ENCODE results near the gene PCED1B.

GRCh38 chr12:47067771-47068431 is 11.5 kb upstream of the PCED1B start:
- TF ChIP-seq, protein P1, sequence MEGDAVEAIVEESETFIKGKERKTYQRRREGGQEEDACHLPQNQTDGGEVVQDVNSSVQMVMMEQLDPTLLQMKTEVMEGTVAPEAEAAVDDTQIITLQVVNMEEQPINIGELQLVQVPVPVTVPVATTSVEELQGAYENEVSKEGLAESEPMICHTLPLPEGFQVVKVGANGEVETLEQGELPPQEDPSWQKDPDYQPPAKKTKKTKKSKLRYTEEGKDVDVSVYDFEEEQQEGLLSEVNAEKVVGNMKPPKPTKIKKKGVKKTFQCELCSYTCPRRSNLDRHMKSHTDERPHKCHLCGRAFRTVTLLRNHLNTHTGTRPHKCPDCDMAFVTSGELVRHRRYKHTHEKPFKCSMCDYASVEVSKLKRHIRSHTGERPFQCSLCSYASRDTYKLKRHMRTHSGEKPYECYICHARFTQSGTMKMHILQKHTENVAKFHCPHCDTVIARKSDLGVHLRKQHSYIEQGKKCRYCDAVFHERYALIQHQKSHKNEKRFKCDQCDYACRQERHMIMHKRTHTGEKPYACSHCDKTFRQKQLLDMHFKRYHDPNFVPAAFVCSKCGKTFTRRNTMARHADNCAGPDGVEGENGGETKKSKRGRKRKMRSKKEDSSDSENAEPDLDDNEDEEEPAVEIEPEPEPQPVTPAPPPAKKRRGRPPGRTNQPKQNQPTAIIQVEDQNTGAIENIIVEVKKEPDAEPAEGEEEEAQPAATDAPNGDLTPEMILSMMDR (IDR thresholded peaks at IDR 0.05; ENCODE audit: poor library complexity): no peak
- no peak for TF ChIP-seq EZH2 (IDR thresholded peaks at IDR 0.05; ENCODE audit: borderline replicate concordance)
- no peak for TF ChIP-seq EZH2phosphoT487 (IDR thresholded peaks at IDR 0.05; ENCODE audit: low read depth, severe bottlenecking, unreplicated experiment)
